ENCODE data around the gene PPP2R2C. TPM values are rescaled to one million over a fixed set of nuclear protein-coding genes. Genes with fewer than 3 reads are reported as not detected.

Gene PPP2R2C
- polyA plus RNA-seq, 1 donor from 2014 or later: 34.4 TPM

GRCh38 chr4:6471307-6472007, 957 bp downstream of the PPP2R2C start:
- TF ChIP-seq SMC3 (conservative IDR thresholded peaks at IDR 0.05; ENCODE audit: poor library complexity) (no peak), TAF1 (IDR thresholded peaks at IDR 0.05; ENCODE audit: low read depth) (peak; percentile 31)
- Histone ChIP-seq H3K27ac (ENCODE audit: low read length) (peak overlapping the region; percentile 45), H3F3A (ENCODE audit: insufficient read depth, low read length, poor library complexity, severe bottlenecking) (no peaks in the 10 kb centered on the region), H3K9ac (ENCODE audit: low read length) (peak overlapping the region; percentile 78), H3K9me3 (ENCODE audit: low read length) (no peaks in the 10 kb centered on the region), H3K27me3 (ENCODE audit: insufficient read depth, low read depth, low read length) (peaks cover 47% of the 10 kb centered on the region), H3K4me3 (ENCODE audit: low read length) (peak overlapping the region; percentile 87), H3K36me3 (ENCODE audit: insufficient read depth, low read length) (no peaks in the 10 kb centered on the region), H3K79me2 (replicated peaks; ENCODE audit: insufficient read depth, low read length) (no peaks in the 10 kb centered on the region), H4K20me1 (ENCODE audit: insufficient read depth) (no peaks in the 10 kb centered on the region), H3K4me2 (ENCODE audit: low read length) (peak overlapping the region; percentile 62), H2AFZ (ENCODE audit: low read depth, low read length) (no peak overlapping the region), H3K9me2 (ENCODE audit: insufficient read depth, low read length) (no peaks in the 10 kb centered on the region)

- H3K79me2 ChIP-seq (replicated peaks; ENCODE audit: insufficient read depth, low read length): no peaks in the 10 kb centered on the region
- peak overlapping the region; percentile 78 for H3K9ac ChIP-seq (ENCODE audit: low read length)
- no peaks in the 10 kb centered on the region for H3K9me3 ChIP-seq (ENCODE audit: low read length)
- TF ChIP-seq EP300 (conservative IDR thresholded peaks at IDR 0.05; ENCODE audit: poor library complexity, severe bottlenecking): no peak
- TF ChIP-seq POLR2AphosphoS5 (IDR thresholded peaks at IDR 0.05): no peak
- TF ChIP-seq SMC3 (conservative IDR thresholded peaks at IDR 0.05; ENCODE audit: poor library complexity): peak; percentile 33
- TF ChIP-seq TAF1 (IDR thresholded peaks at IDR 0.05; ENCODE audit: low read depth): no peak
- no peak for TF ChIP-seq MXI1 (conservative IDR thresholded peaks at IDR 0.05; ENCODE audit: poor library complexity, severe bottlenecking)
- TF ChIP-seq EZH2 (IDR thresholded peaks at IDR 0.05; ENCODE audit: borderline replicate concordance, insufficient read depth, low read length, poor library complexity, severe bottlenecking): no peak
- TF ChIP-seq REST (IDR thresholded peaks at IDR 0.05; ENCODE audit: borderline replicate concordance): no peak
- no peak for TF ChIP-seq CTCF (IDR thresholded peaks at IDR 0.05; ENCODE audit: poor library complexity, severe bottlenecking)
- peak; percentile 11 for TF ChIP-seq RAD21 (conservative IDR thresholded peaks at IDR 0.05)
- H3K9me2 ChIP-seq (ENCODE audit: insufficient read depth, low read length): no peaks in the 10 kb centered on the region
- no peak overlapping the region for H2AFZ ChIP-seq (ENCODE audit: low read depth, low read length)
- peak overlapping the region; percentile 87 for H3K4me3 ChIP-seq (ENCODE audit: low read length)
- H3K27me3 ChIP-seq (ENCODE audit: insufficient read depth, low read depth, low read length): peaks cover 47% of the 10 kb centered on the region
- peak overlapping the region; percentile 62 for H3K4me2 ChIP-seq (ENCODE audit: low read length)
- H3K36me3 ChIP-seq (ENCODE audit: insufficient read depth, low read length): no peaks in the 10 kb centered on the region
- no peaks in the 10 kb centered on the region for H4K20me1 ChIP-seq (ENCODE audit: insufficient read depth)
- H3K27ac ChIP-seq (ENCODE audit: low read length): peak overlapping the region; percentile 45
- no peaks in the 10 kb centered on the region for H3F3A ChIP-seq (ENCODE audit: insufficient read depth, low read length, poor library complexity, severe bottlenecking)
These were observed 1.7 kb downstream of the PPP2R2C start for GRCh38 chr4:6470502-6471306.
